Neural progenitor cell (in vitro differentiated cells): ENCODE results near the gene FRMPD2.

Experiments
- EZH2 ChIP-seq: fragments of 200-600 bp; sonication (generic); IDR thresholded peaks from 2 replicates; pipeline ENCODE4 v1.6.1; 2017; ENCODE audit warnings: antibody characterized with exemption, mild to moderate bottlenecking, moderate library complexity
- EZH2phosphoT487 ChIP-seq: fragments of 200-600 bp; sonication (generic); IDR thresholded peaks from 2 replicates; pipeline ENCODE4 v1.6.1; 2017; ENCODE audit warnings: antibody characterized with exemption
- TF ChIP-seq, protein P1 (sequence below): fragments of 200-600 bp; sonication (generic); IDR thresholded peaks from 2 replicates; pipeline ENCODE4 v1.5.1; 2017; ENCODE audit warnings: antibody characterized with exemption, mild to moderate bottlenecking

- TF ChIP-seq, protein P1, sequence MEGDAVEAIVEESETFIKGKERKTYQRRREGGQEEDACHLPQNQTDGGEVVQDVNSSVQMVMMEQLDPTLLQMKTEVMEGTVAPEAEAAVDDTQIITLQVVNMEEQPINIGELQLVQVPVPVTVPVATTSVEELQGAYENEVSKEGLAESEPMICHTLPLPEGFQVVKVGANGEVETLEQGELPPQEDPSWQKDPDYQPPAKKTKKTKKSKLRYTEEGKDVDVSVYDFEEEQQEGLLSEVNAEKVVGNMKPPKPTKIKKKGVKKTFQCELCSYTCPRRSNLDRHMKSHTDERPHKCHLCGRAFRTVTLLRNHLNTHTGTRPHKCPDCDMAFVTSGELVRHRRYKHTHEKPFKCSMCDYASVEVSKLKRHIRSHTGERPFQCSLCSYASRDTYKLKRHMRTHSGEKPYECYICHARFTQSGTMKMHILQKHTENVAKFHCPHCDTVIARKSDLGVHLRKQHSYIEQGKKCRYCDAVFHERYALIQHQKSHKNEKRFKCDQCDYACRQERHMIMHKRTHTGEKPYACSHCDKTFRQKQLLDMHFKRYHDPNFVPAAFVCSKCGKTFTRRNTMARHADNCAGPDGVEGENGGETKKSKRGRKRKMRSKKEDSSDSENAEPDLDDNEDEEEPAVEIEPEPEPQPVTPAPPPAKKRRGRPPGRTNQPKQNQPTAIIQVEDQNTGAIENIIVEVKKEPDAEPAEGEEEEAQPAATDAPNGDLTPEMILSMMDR = no peak
- TF ChIP-seq EZH2 = no peak
- TF ChIP-seq EZH2phosphoT487 = no peak
These were observed 67.8 kb downstream of the FRMPD2 start for GRCh38 chr10:48206482-48207250.
